Type B pancreatic cell (in vitro differentiated cells): ENCODE results near the gene PANX3. TPM values are rescaled to one million over a fixed set of nuclear protein-coding genes. Genes with fewer than 3 reads are reported as not detected.

Source experiments
- total RNA-seq: library from RNA; stranded (reverse); gene quantifications from 2 replicates; pipeline ENCODE4 v1.2.1, GENCODE V29; 2021; ENCODE audit warnings: low replicate concordance

The PANX3 gene
- total RNA-seq, 1 donor from 2014 or later = not detected

Other genes starting within 250 kb of the PANX3 start
- gene OR8B2, start 226.9 kb upstream of the PANX3 start, total RNA-seq = not detected in 2 replicates
- not detected in 2 replicates for gene OR8B3, start 212.4 kb upstream of the PANX3 start, total RNA-seq
- not detected in 2 replicates for gene OR8B4, start 186.6 kb upstream of the PANX3 start, total RNA-seq
- gene OR8B8, start 165.7 kb upstream of the PANX3 start, total RNA-seq = 0.14 TPM in 1 of 2 replicates, not detected in the other
- not detected in 2 replicates for gene OR8B12, start 67.8 kb upstream of the PANX3 start, total RNA-seq
- 0.10 TPM in 1 of 2 replicates, not detected in the other for gene OR8A1, start 41.4 kb upstream of the PANX3 start, total RNA-seq
- gene TBRG1, start 11.4 kb downstream of the PANX3 start, total RNA-seq = 29.4 and 41.1 TPM in 2 replicates
- gene SIAE, start 62.3 kb downstream of the PANX3 start, total RNA-seq = 28.8 and 33.9 TPM in 2 replicates
- gene SPA17, start 62.5 kb downstream of the PANX3 start, total RNA-seq = 7.2 and 13.4 TPM in 2 replicates
- gene NRGN, start 128.5 kb downstream of the PANX3 start, total RNA-seq = 3.6 and 17.3 TPM in 2 replicates
- gene VSIG2, start 140.8 kb downstream of the PANX3 start, total RNA-seq = 8.7 and 14.8 TPM in 2 replicates
- gene ESAM, start 150.9 kb downstream of the PANX3 start, total RNA-seq = 3.6 and 3.7 TPM in 2 replicates
- gene MSANTD2, start 189.0 kb downstream of the PANX3 start, total RNA-seq = 13.2 and 27.4 TPM in 2 replicates